GM19238 (cell line): ENCODE measurements around the gene HSPA12B.
A peak's percentile ranks its signal among the peaks of the same experiment; 100 is the strongest.

Experiments used
- DNase-seq: peaks from one replicate; pipeline ENCODE4 v3.0.0; 2011; ENCODE audit warnings: low spot score; ENCODE audit not compliant: insufficient read length

Gene HSPA12B

GRCh38 chr20:3705491-3705969 lies 27.0 kb upstream of the HSPA12B start:
- DNase-seq: no peak

- DNase-seq: no peak
Observed at GRCh38 chr20:3705970-3706739, 26.3 kb upstream of the HSPA12B start.

- DNase-seq: no peak
Observed at GRCh38 chr20:3706774-3707507, 25.5 kb upstream of the HSPA12B start.

GRCh38 chr20:3707508-3707899 lies 25.0 kb upstream of the HSPA12B start:
- no peak for DNase-seq

GRCh38 chr20:3710011-3710466 lies 22.4 kb upstream of the HSPA12B start:
- DNase-seq: no peak

GRCh38 chr20:3710703-3711483 lies 21.6 kb upstream of the HSPA12B start:
- peak; percentile 84 for DNase-seq

GRCh38 chr20:3711484-3711941 lies 21.0 kb upstream of the HSPA12B start:
- DNase-seq: no peak

GRCh38 chr20:3712279-3712873 lies 20.1 kb upstream of the HSPA12B start, which contains the start of gene SIGLEC1:
TSS of gene SIGLEC1 (minus strand) at chr20:3712600. CDS start at chr20:3707128, 5,472 bp downstream.
- no peak for DNase-seq

GRCh38 chr20:3714092-3714491 lies 18.4 kb upstream of the HSPA12B start:
- DNase-seq: no peak

- DNase-seq: no peak
Observed at GRCh38 chr20:3716195-3716834, 16.2 kb upstream of the HSPA12B start.

GRCh38 chr20:3719046-3719445 lies 13.4 kb upstream of the HSPA12B start:
- DNase-seq: no peak

- no peak for DNase-seq
Observed at GRCh38 chr20:3720068-3720467, 12.4 kb upstream of the HSPA12B start.

GRCh38 chr20:3720626-3721025 lies 11.9 kb upstream of the HSPA12B start:
- no peak for DNase-seq

GRCh38 chr20:3721912-3722311 lies 10.6 kb upstream of the HSPA12B start:
- no peak for DNase-seq

- DNase-seq: no peak
Observed at GRCh38 chr20:3723284-3723683, 9.2 kb upstream of the HSPA12B start.

GRCh38 chr20:3724356-3724755 lies 8.1 kb upstream of the HSPA12B start:
- DNase-seq: no peak

- no peak for DNase-seq
Observed at GRCh38 chr20:3727401-3728021, 5.0 kb upstream of the HSPA12B start.

GRCh38 chr20:3728354-3728753 lies 4.1 kb upstream of the HSPA12B start:
- DNase-seq: no peak

GRCh38 chr20:3728876-3729275 lies 3.6 kb upstream of the HSPA12B start:
- DNase-seq: no peak

- no peak for DNase-seq
Observed at GRCh38 chr20:3729378-3729777, 3.1 kb upstream of the HSPA12B start.
